Measurements from ENCODE around the gene CSRP3.
A peak's percentile ranks its signal among the peaks of the same experiment; 100 is the strongest.

Gene CSRP3

DNA sequence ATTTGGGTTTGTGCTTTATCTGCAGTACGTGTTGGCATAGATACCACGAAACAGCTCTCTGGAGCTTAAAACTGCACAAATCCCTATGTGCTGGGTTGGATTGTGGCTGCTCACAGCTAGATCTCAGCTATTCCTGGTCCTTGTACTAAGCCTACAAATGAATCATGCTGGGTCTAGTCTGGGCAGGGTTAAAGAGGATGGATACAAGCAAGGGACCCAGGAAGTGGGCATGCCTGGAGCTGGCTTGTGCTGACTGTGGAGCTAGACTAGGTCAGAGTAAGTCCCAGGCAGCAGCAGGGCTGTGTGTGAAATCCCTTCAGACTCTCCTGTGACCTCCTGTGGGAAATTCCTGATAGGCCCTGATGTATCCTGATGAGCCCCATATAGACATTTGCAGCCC is 42.8 kb upstream of the CSRP3 start:
- H3K4ac ChIP-seq (ENCODE audit: low read length) = no peak overlapping the region
- no peak overlapping the region for H3K4me3 ChIP-seq (ENCODE audit: low read length in 2 of 2)
- H2AFZ ChIP-seq (ENCODE audit: low read length) = no peak overlapping the region
- H3K14ac ChIP-seq (ENCODE audit: low read length) = no peak overlapping the region
- no CpG with 5 or more reads among the region's 2 CpGs for WGBS, 2 donors (ENCODE audit: extremely low coverage in 2 of 2, insufficient read length in 2 of 2, insufficient replicate concordance in 1 of 2)
- no peaks in the 10 kb centered on the region for H3K79me1 ChIP-seq (ENCODE audit: low read depth, low read length)
- no peak overlapping the region for H2AK5ac ChIP-seq (ENCODE audit: low read depth, low read length)
- no peak overlapping the region for H2BK15ac ChIP-seq (ENCODE audit: low read length)
- no peak overlapping the region for H3K18ac ChIP-seq (ENCODE audit: low read length)
- no peaks in the 10 kb centered on the region for H3K36me3 ChIP-seq (replicated peaks in 1 of 2; ENCODE audit: control insufficient read depth in 2 of 2, insufficient read depth in 2 of 2, low read length in 2 of 2)
- H3K9me3 ChIP-seq (replicated peaks in 1 of 2; ENCODE audit: control insufficient read depth in 2 of 2, insufficient read depth in 1 of 2, low read depth in 1 of 2, low read length in 2 of 2) = peaks cover 0 to 3% of the 10 kb centered on the region in 2 donors
- H3K4me2 ChIP-seq (ENCODE audit: insufficient read depth, low read length, poor library complexity, severe bottlenecking) = no peak overlapping the region
- H3K4me1 ChIP-seq (ENCODE audit: control insufficient read depth in 2 of 2, insufficient read depth in 1 of 2, low read depth in 1 of 2, low read length in 2 of 2) = peaks cover 4 to 8% of the 10 kb centered on the region in 2 donors
- no peak overlapping the region for H2BK120ac ChIP-seq (ENCODE audit: low read depth, low read length)
- peaks cover 3 to 68% (median 25%) of the 10 kb centered on the region in 3 experiments for H3K27me3 ChIP-seq (ENCODE audit: control insufficient read depth in 3 of 3, insufficient read depth in 3 of 3, low read depth in 1 of 3, low read length in 3 of 3)
- no peak overlapping the region for H3K27ac ChIP-seq (replicated peaks; ENCODE audit: low read length)
- H2BK12ac ChIP-seq (ENCODE audit: low read length) = no peak overlapping the region
- no peak overlapping the region for H4K8ac ChIP-seq (ENCODE audit: low read depth, low read length)
- DNase-seq (ENCODE audit: low spot score) = no peak
- no peak overlapping the region for H3K23ac ChIP-seq (ENCODE audit: low read depth, low read length, poor library complexity)
- no peak overlapping the region for H2BK5ac ChIP-seq (ENCODE audit: low read length)
- no peak overlapping the region for H3K9ac ChIP-seq (ENCODE audit: low read depth, low read length, poor library complexity)
- no peak overlapping the region for H4K91ac ChIP-seq (ENCODE audit: low read depth, low read length, poor library complexity)

DNA sequence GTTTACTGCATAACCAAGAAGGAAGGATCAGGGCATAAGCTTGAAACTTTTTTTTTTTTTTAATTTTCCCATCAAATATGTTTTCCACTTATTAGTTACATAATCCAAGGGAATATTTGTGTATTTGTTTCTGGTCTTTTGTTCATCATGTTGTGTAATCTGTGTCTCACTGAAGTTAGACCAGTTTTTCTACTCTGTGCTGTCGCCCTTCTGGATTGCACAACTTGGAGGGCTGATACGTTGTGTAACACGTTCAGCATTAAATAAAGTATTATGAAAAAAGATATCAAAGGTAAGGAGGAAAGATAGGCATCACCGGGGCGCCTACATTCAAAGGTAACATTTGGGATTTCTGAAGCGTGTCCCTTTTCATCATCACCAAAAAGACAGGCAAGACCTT is 42.3 kb upstream of the CSRP3 start:
- Histone ChIP-seq H4K8ac (ENCODE audit: low read depth, low read length) (no peak overlapping the region), H3K14ac (ENCODE audit: low read length) (no peak overlapping the region), H3K4me1 (ENCODE audit: control insufficient read depth in 2 of 2, insufficient read depth in 1 of 2, low read depth in 1 of 2, low read length in 2 of 2) (peaks cover 5 to 8% of the 10 kb centered on the region in 2 donors), H3K4me3 (ENCODE audit: low read length in 2 of 2) (no peak overlapping the region), H3K9me3 (replicated peaks in 1 of 2; ENCODE audit: control insufficient read depth in 2 of 2, insufficient read depth in 1 of 2, low read depth in 1 of 2, low read length in 2 of 2) (peaks cover 0 to 2% of the 10 kb centered on the region in 2 donors), H3K79me1 (ENCODE audit: low read depth, low read length) (no peaks in the 10 kb centered on the region), H3K18ac (ENCODE audit: low read length) (no peak overlapping the region), H3K4me2 (ENCODE audit: insufficient read depth, low read length, poor library complexity, severe bottlenecking) (no peak overlapping the region), H2BK12ac (ENCODE audit: low read length) (no peak overlapping the region), H3K27me3 (ENCODE audit: control insufficient read depth in 3 of 3, insufficient read depth in 3 of 3, low read depth in 1 of 3, low read length in 3 of 3) (peaks cover 3 to 65% (median 25%) of the 10 kb centered on the region in 3 experiments), H4K91ac (ENCODE audit: low read depth, low read length, poor library complexity) (no peak overlapping the region), H2BK5ac (ENCODE audit: low read length) (no peak overlapping the region), H3K36me3 (replicated peaks in 1 of 2; ENCODE audit: control insufficient read depth in 2 of 2, insufficient read depth in 2 of 2, low read length in 2 of 2) (peaks cover under 1 to 4% of the 10 kb centered on the region in 2 donors), H2AK5ac (ENCODE audit: low read depth, low read length) (no peak overlapping the region), H3K23ac (ENCODE audit: low read depth, low read length, poor library complexity) (no peak overlapping the region), H3K9ac (ENCODE audit: low read depth, low read length, poor library complexity) (no peak overlapping the region), H2BK120ac (ENCODE audit: low read depth, low read length) (no peak overlapping the region), H3K27ac (replicated peaks; ENCODE audit: low read length) (no peak overlapping the region), H2BK15ac (ENCODE audit: low read length) (no peak overlapping the region), H2AFZ (ENCODE audit: low read length) (no peak overlapping the region), H3K4ac (ENCODE audit: low read length) (no peak overlapping the region)
- DNase-seq (ENCODE audit: low spot score) = no peak
- no CpG with 5 or more reads among the region's 6 CpGs for WGBS, 2 donors (ENCODE audit: extremely low coverage in 2 of 2, insufficient read length in 2 of 2, insufficient replicate concordance in 1 of 2)

DNA sequence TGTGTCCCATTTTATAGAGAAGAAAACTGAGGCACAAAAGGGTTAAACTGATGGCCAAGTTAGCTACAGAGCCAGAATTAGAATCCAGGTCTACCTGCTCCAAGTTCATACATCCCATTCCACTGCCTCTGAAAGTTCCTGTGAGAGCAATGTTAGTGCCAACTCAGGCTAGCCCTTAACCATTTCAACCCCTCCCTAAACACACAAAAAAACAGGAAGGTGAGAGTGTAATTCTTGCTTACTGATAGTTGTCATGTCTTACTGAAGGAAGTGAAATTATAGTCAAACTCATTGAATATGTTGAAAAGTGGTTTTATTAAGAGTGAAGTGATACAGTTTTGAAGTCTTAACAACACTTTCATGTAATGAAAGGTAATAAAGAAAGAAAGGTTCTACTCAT is 41.8 kb upstream of the CSRP3 start:
- H3K36me3 ChIP-seq (replicated peaks in 1 of 2; ENCODE audit: control insufficient read depth in 2 of 2, insufficient read depth in 2 of 2, low read length in 2 of 2) = peaks cover 2 to 9% of the 10 kb centered on the region in 2 donors
- H3K4me2 ChIP-seq (ENCODE audit: insufficient read depth, low read length, poor library complexity, severe bottlenecking) = no peak overlapping the region
- H3K79me1 ChIP-seq (ENCODE audit: low read depth, low read length) = no peaks in the 10 kb centered on the region
- H4K91ac ChIP-seq (ENCODE audit: low read depth, low read length, poor library complexity) = no peak overlapping the region
- no peak overlapping the region for H2BK12ac ChIP-seq (ENCODE audit: low read length)
- DNase-seq (ENCODE audit: low spot score) = no peak
- H3K9ac ChIP-seq (ENCODE audit: low read depth, low read length, poor library complexity) = no peak overlapping the region
- no peak overlapping the region for H2AK5ac ChIP-seq (ENCODE audit: low read depth, low read length)
- no peak overlapping the region for H3K14ac ChIP-seq (ENCODE audit: low read length)
- no peak overlapping the region for H2AFZ ChIP-seq (ENCODE audit: low read length)
- H2BK5ac ChIP-seq (ENCODE audit: low read length) = no peak overlapping the region
- H3K4me1 ChIP-seq (ENCODE audit: control insufficient read depth in 2 of 2, insufficient read depth in 1 of 2, low read depth in 1 of 2, low read length in 2 of 2) = peaks cover 6 to 8% of the 10 kb centered on the region in 2 donors
- no peak overlapping the region for H3K23ac ChIP-seq (ENCODE audit: low read depth, low read length, poor library complexity)
- H4K8ac ChIP-seq (ENCODE audit: low read depth, low read length) = no peak overlapping the region
- H3K18ac ChIP-seq (ENCODE audit: low read length) = no peak overlapping the region
- H3K27ac ChIP-seq (replicated peaks; ENCODE audit: low read length) = no peak overlapping the region
- peaks cover 3 to 61% (median 26%) of the 10 kb centered on the region in 3 experiments for H3K27me3 ChIP-seq (ENCODE audit: control insufficient read depth in 3 of 3, insufficient read depth in 3 of 3, low read depth in 1 of 3, low read length in 3 of 3)
- H3K4ac ChIP-seq (ENCODE audit: low read length) = no peak overlapping the region
- no peak overlapping the region for H2BK15ac ChIP-seq (ENCODE audit: low read length)
- H2BK120ac ChIP-seq (ENCODE audit: low read depth, low read length) = no peak overlapping the region
- no peaks in the 10 kb centered on the region for H3K9me3 ChIP-seq (replicated peaks in 1 of 2; ENCODE audit: control insufficient read depth in 2 of 2, insufficient read depth in 1 of 2, low read depth in 1 of 2, low read length in 2 of 2)
- H3K4me3 ChIP-seq (ENCODE audit: low read length in 2 of 2) = no peak overlapping the region

DNA sequence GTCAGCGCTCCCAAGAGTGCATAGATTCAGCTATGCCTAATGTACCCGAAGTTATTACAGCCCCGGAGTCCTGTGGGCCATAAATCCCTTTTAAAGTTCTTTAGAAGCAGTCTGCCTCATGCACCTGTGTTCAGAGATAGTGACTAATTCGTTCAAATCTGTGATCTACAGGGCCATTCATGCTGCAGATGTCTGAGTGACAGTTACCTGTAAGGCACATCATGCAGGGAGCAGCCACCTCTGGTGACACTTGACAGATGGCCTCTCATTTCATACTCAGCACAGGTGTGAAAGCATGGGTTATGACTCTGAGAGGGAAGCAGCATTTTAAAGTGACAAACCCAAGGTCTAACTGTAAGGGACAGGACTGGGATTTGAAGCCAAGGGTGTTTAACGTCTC is 41.4 kb upstream of the CSRP3 start:
- Histone ChIP-seq H3K4me3 (ENCODE audit: low read length in 2 of 2) (no peak overlapping the region), H3K9ac (ENCODE audit: low read depth, low read length, poor library complexity) (no peak overlapping the region), H2BK12ac (ENCODE audit: low read length) (no peak overlapping the region), H4K8ac (ENCODE audit: low read depth, low read length) (no peak overlapping the region), H3K79me1 (ENCODE audit: low read depth, low read length) (no peaks in the 10 kb centered on the region), H3K23ac (ENCODE audit: low read depth, low read length, poor library complexity) (no peak overlapping the region), H3K9me3 (replicated peaks in 1 of 2; ENCODE audit: control insufficient read depth in 2 of 2, insufficient read depth in 1 of 2, low read depth in 1 of 2, low read length in 2 of 2) (no peaks in the 10 kb centered on the region), H3K27ac (replicated peaks; ENCODE audit: low read length) (no peak overlapping the region), H2BK5ac (ENCODE audit: low read length) (no peak overlapping the region), H2BK120ac (ENCODE audit: low read depth, low read length) (no peak overlapping the region), H3K36me3 (replicated peaks in 1 of 2; ENCODE audit: control insufficient read depth in 2 of 2, insufficient read depth in 2 of 2, low read length in 2 of 2) (peaks cover 2 to 13% of the 10 kb centered on the region in 2 donors), H3K18ac (ENCODE audit: low read length) (no peak overlapping the region), H3K14ac (ENCODE audit: low read length) (no peak overlapping the region), H3K4me2 (ENCODE audit: insufficient read depth, low read length, poor library complexity, severe bottlenecking) (no peak overlapping the region), H4K91ac (ENCODE audit: low read depth, low read length, poor library complexity) (no peak overlapping the region), H2AK5ac (ENCODE audit: low read depth, low read length) (peak overlapping the region; percentile 52), H3K27me3 (ENCODE audit: control insufficient read depth in 3 of 3, insufficient read depth in 3 of 3, low read depth in 1 of 3, low read length in 3 of 3) (peaks cover 3 to 57% (median 26%) of the 10 kb centered on the region in 3 experiments), H2AFZ (ENCODE audit: low read length) (no peak overlapping the region), H3K4me1 (ENCODE audit: control insufficient read depth in 2 of 2, insufficient read depth in 1 of 2, low read depth in 1 of 2, low read length in 2 of 2) (peaks cover 6 to 8% of the 10 kb centered on the region in 2 donors), H3K4ac (ENCODE audit: low read length) (no peak overlapping the region), H2BK15ac (ENCODE audit: low read length) (no peak overlapping the region)
- no CpG with 5 or more reads among the region's 5 CpGs for WGBS, 2 donors (ENCODE audit: extremely low coverage in 2 of 2, insufficient read length in 2 of 2, insufficient replicate concordance in 1 of 2)
- DNase-seq (ENCODE audit: low spot score) = no peak

Data from neuronal stem cell (in vitro differentiated cells).